T-helper 1 cell treated with Interleukin-12 subunit alpha and Interleukin-12 subunit beta and Interleukin-4 antibody, amounts not matched to agents 30 μg/mL and 1 μg/mL, for 36 hours (primary cell): ENCODE results near the gene PRDM4.

Experiments
- H3K27ac Mint-ChIP-seq: one replicate; pipeline ENCODE4 v1.8.0; 2021; ENCODE audit warnings: mild to moderate bottlenecking, mixed read lengths
- H3K27me3 Mint-ChIP-seq: one replicate; pipeline ENCODE4 v1.8.0; 2021; ENCODE audit warnings: low read depth, mixed read lengths
- H3K36me3 Mint-ChIP-seq: one replicate; pipeline ENCODE4 v1.8.0; 2021; ENCODE audit warnings: low read depth, mixed read lengths
- H3K4me1 Mint-ChIP-seq: one replicate; pipeline ENCODE4 v1.8.0; 2021; ENCODE audit warnings: low read depth, mixed read lengths
- H3K4me3 Mint-ChIP-seq: one replicate; pipeline ENCODE4 v1.8.0; 2021; ENCODE audit warnings: mild to moderate bottlenecking, moderate library complexity, mixed read lengths
- H3K9me3 Mint-ChIP-seq: one replicate; pipeline ENCODE4 v1.8.0; 2021; ENCODE audit warnings: mixed read lengths

PRDM4 gene, protein sequence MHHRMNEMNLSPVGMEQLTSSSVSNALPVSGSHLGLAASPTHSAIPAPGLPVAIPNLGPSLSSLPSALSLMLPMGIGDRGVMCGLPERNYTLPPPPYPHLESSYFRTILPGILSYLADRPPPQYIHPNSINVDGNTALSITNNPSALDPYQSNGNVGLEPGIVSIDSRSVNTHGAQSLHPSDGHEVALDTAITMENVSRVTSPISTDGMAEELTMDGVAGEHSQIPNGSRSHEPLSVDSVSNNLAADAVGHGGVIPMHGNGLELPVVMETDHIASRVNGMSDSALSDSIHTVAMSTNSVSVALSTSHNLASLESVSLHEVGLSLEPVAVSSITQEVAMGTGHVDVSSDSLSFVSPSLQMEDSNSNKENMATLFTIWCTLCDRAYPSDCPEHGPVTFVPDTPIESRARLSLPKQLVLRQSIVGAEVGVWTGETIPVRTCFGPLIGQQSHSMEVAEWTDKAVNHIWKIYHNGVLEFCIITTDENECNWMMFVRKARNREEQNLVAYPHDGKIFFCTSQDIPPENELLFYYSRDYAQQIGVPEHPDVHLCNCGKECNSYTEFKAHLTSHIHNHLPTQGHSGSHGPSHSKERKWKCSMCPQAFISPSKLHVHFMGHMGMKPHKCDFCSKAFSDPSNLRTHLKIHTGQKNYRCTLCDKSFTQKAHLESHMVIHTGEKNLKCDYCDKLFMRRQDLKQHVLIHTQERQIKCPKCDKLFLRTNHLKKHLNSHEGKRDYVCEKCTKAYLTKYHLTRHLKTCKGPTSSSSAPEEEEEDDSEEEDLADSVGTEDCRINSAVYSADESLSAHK

GRCh38 chr12:107760809-107761501, at the start of gene PRDM4:
PRDM4 (minus strand) TSS chr12:107761137; CDS start chr12:107760515, 622 bp downstream.
- Mint-ChIP-seq H3K9me3 (peaks cover 5% of the 10 kb centered on the region), H3K27ac (peak within 1 kb of the TSS; percentile 87), H3K4me3 (peak within 1 kb of the TSS; percentile 91), H3K36me3 (peaks cover 18% of the 10 kb centered on the region), H3K4me1 (peaks cover 27% of the 10 kb centered on the region), H3K27me3 (peaks cover 12% of the 10 kb centered on the region)

DNA sequence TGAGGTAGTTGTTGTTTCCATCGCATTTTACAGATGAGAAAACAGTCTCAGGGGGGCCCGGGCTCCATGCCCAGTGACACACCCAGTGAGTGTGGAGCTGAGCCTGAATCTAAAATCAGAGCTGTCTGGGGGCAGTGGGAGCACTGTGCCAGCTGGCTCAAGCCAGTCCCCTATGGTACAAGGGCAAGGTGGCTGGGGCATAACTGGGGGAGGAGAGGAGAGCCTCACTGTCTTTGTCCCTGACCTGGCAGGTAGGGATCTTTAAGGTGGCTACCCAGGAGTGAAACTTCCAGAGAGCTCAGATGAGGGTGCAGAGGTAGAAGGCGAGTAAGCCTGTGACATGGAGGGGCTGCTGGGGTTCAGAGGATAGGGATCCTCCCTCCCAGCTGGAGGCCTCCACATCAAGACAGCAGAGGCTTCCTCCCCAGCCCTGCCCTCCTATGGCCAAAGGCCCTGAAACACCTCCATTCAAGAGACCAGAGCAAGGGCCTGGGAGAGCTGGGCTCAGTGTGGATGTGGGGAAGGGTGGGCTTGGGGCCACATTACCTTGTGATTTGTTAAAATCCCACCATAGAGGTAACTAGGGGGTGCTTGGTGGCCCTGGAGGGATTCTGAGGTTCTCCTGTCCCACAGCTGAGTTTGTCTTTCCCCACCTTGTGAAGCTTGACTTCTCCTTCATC, 46.7 kb upstream of the PRDM4 start:
- no peaks in the 10 kb centered on the region for H3K4me1 Mint-ChIP-seq
- no peak overlapping the region for H3K27ac Mint-ChIP-seq
- no peaks in the 10 kb centered on the region for H3K36me3 Mint-ChIP-seq
- no peaks in the 10 kb centered on the region for H3K9me3 Mint-ChIP-seq
- no peak overlapping the region for H3K4me3 Mint-ChIP-seq
- H3K27me3 Mint-ChIP-seq: peaks cover 8% of the 10 kb centered on the region

DNA sequence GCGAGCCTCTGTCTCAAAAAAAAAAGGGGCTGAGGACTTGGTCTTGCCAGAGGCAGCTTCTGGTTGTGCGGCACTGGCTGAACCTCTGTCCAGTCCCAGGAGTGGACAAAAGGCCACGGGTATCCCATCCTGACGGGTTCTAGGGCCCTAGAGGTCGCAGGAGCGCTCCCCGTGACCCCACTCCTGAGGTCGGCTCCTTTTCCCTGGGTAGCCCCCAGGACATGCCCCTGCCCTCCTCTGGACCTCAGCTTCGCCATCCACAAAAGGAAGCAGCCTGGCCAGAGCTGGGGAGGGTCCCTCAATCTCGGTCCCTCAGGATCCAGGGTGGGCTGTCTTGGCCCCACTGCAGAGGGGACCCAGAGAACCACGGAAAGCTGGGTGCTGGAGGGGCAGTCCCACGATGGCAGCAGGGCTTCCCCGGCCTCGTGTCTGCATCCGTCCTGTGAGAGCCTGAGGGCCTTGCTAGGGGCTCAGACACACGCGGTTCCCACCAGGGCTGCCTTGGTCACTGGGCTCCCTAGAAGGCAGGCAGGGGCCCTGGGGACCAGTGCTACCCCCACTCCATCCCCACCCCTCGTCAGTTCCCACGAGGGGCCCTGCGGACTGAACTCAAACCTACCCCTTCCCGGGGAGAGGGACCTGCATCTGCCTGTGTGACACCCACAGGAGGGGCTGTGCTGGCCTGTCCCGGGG, 44.7 kb upstream of the PRDM4 start:
- H3K9me3 Mint-ChIP-seq: no peaks in the 10 kb centered on the region
- H3K27ac Mint-ChIP-seq: no peak overlapping the region
- peaks cover 12% of the 10 kb centered on the region for H3K27me3 Mint-ChIP-seq

GRCh38 chr12:107803092-107803491, 42.2 kb upstream of the PRDM4 start:
- H3K27ac Mint-ChIP-seq: no peak overlapping the region
- H3K36me3 Mint-ChIP-seq: no peaks in the 10 kb centered on the region
- H3K4me1 Mint-ChIP-seq: no peaks in the 10 kb centered on the region
- H3K27me3 Mint-ChIP-seq: peaks cover 11% of the 10 kb centered on the region
- no peak overlapping the region for H3K4me3 Mint-ChIP-seq
- H3K9me3 Mint-ChIP-seq: no peaks in the 10 kb centered on the region

More for the DNA sequence above, 44.7 kb upstream of the PRDM4 start:
- H3K36me3 Mint-ChIP-seq: no peaks in the 10 kb centered on the region
- no peak overlapping the region for H3K4me3 Mint-ChIP-seq
- H3K4me1 Mint-ChIP-seq: no peaks in the 10 kb centered on the region

GRCh38 chr12:107801150-107801549, 40.2 kb upstream of the PRDM4 start:
- H3K36me3 Mint-ChIP-seq: no peaks in the 10 kb centered on the region
- peaks cover 18% of the 10 kb centered on the region for H3K27me3 Mint-ChIP-seq
- H3K4me3 Mint-ChIP-seq: no peak overlapping the region
- H3K9me3 Mint-ChIP-seq: no peaks in the 10 kb centered on the region
- H3K27ac Mint-ChIP-seq: no peak overlapping the region
- H3K4me1 Mint-ChIP-seq: no peaks in the 10 kb centered on the region

DNA sequence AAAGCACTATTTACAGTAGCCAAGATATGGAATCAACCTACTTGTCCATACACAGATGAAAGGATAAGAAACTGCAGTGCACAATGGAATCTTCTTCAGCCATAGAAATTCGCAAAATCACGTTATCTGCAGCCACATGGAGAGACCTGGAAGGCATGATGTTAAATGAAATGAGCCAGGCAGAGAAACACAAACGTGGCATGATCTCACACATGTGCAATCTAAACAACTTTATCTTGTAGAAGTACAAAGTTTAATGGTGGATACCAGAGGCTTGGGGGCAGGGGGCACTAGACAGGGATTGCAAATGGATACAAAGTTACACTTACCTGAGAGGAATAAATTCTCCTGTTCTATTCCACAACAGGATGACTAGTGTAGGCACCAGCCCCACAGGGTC, 37.6 kb upstream of the PRDM4 start:
- Mint-ChIP-seq H3K27me3 (peaks cover 28% of the 10 kb centered on the region), H3K36me3 (no peaks in the 10 kb centered on the region), H3K27ac (no peak overlapping the region), H3K4me3 (no peak overlapping the region), H3K4me1 (no peaks in the 10 kb centered on the region), H3K9me3 (no peaks in the 10 kb centered on the region)

DNA sequence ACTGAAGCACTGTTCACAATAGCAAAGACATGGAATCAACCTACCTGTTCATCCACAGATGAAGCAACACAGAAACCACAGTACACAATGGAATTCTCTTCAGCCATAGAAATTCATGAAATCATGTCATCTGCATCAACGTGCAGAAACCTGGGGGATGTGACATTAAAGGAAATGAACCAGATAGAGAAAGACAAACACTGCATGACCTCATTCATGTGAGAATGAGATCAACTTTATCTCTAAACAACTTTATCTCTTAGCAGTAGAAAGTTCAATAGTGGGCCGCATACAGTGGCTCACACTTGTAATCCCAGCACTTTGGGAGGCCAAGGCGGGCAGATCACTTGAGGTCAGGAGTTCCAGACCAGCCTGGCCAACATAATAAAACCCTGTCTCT, 33.5 kb upstream of the PRDM4 start:
- Mint-ChIP-seq H3K4me1 (no peaks in the 10 kb centered on the region), H3K27ac (no peak overlapping the region), H3K9me3 (no peaks in the 10 kb centered on the region), H3K27me3 (peaks cover 32% of the 10 kb centered on the region), H3K4me3 (no peak overlapping the region), H3K36me3 (no peaks in the 10 kb centered on the region)

DNA sequence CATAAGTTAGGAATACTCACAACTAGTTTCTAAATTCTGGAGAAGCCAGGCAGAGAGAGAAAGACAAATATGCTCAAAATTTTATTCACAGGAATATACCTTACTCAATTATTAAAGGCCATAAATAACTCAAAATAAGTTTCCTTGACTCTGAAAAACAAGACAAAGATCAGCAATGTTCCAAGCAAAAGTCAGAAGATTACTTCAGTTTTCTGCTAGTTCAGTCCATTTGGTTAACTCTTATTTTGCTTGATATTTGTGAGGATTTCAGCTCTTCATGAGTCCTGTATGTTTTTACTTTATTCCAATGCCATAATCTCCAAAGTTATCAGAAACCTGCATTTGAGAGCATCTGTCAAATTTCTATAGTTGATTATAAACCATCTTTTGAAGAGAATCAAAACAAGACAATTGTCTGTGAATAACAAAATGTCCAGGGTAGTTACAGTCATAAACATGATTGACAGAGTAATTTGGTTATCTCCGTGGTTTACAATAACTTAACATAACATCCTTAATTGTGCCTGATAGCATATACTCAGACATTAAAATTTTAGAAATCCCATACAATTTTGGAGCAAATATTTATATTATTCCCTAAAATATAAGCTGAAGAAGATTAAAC, 30.6 kb upstream of the PRDM4 start:
- Mint-ChIP-seq H3K27ac (no peak overlapping the region), H3K4me3 (no peak overlapping the region), H3K27me3 (peaks cover 25% of the 10 kb centered on the region), H3K9me3 (no peaks in the 10 kb centered on the region), H3K36me3 (no peaks in the 10 kb centered on the region), H3K4me1 (no peaks in the 10 kb centered on the region)

- H3K27ac Mint-ChIP-seq: no peak overlapping the region
- no peaks in the 10 kb centered on the region for H3K9me3 Mint-ChIP-seq
- no peaks in the 10 kb centered on the region for H3K4me1 Mint-ChIP-seq
- peaks cover 11% of the 10 kb centered on the region for H3K27me3 Mint-ChIP-seq
- no peak overlapping the region for H3K4me3 Mint-ChIP-seq
- no peaks in the 10 kb centered on the region for H3K36me3 Mint-ChIP-seq
Observed at GRCh38 chr12:107788690-107789458, 27.9 kb upstream of the PRDM4 start.

DNA sequence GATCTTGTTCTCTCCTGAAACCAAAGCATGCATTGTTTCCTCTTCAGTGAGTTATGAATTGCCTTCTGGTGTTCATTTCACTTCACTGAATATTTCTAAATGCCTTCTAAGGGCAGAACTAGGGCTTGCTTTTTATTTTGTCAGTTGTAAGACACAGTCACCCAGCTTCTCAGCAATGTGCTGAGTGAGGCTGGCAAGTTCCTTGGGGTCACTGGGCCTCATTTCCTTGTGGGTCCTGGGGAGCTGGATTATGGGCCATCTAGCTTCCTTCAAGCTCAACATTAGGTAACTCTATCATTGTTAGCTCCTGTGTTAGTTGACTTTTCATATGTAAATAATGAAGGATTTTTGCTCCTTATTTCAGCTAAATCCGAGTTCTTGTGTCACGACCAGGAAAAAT, 27.3 kb upstream of the PRDM4 start:
- H3K27me3 Mint-ChIP-seq: peaks cover 11% of the 10 kb centered on the region
- no peak overlapping the region for H3K4me3 Mint-ChIP-seq
- no peaks in the 10 kb centered on the region for H3K36me3 Mint-ChIP-seq
- H3K9me3 Mint-ChIP-seq: no peaks in the 10 kb centered on the region
- H3K4me1 Mint-ChIP-seq: peaks cover 3% of the 10 kb centered on the region
- no peak overlapping the region for H3K27ac Mint-ChIP-seq

- H3K9me3 Mint-ChIP-seq: no peaks in the 10 kb centered on the region
- H3K27ac Mint-ChIP-seq: no peak overlapping the region
- H3K4me1 Mint-ChIP-seq: peaks cover 5% of the 10 kb centered on the region
- no peaks in the 10 kb centered on the region for H3K36me3 Mint-ChIP-seq
- no peak overlapping the region for H3K4me3 Mint-ChIP-seq
- peaks cover 28% of the 10 kb centered on the region for H3K27me3 Mint-ChIP-seq
Observed at GRCh38 chr12:107783406-107784376, 22.8 kb upstream of the PRDM4 start.

GRCh38 chr12:107782067-107782466, 21.1 kb upstream of the PRDM4 start:
- Mint-ChIP-seq H3K27me3 (peaks cover 38% of the 10 kb centered on the region), H3K4me3 (no peak overlapping the region), H3K9me3 (no peaks in the 10 kb centered on the region), H3K4me1 (peaks cover 5% of the 10 kb centered on the region), H3K36me3 (no peaks in the 10 kb centered on the region), H3K27ac (no peak overlapping the region)
